Uterus (tissue), 2 donors: ENCODE measurements around the gene KCNH8.

ENCODE experiments used
- POLR2A ChIP-seq, 2 donors: fragments of 450-650 bp; IDR thresholded peaks; one replicate each; pipeline ENCODE4 v1.6.1; 2016; ENCODE audit warnings: antibody characterized with exemption in 2 of 2, mild to moderate bottlenecking in 1 of 2, moderate library complexity in 1 of 2
- TF ChIP-seq, protein P1 (sequence below), 4 experiments: fragments of 200-600 bp in 2 of 4; fragments of 450-650 bp in 2 of 4; sonication (generic) in 2 of 4; IDR thresholded peaks; one replicate each; pipeline ENCODE4 v1.5.1; 2016 to 2019; ENCODE audit warnings: antibody characterized with exemption in 4 of 4, mild to moderate bottlenecking in 2 of 4, moderate library complexity in 1 of 4

GRCh38 chr3:19543212-19543841 is 395.0 kb downstream of the KCNH8 start:
- TF ChIP-seq POLR2A (IDR thresholded peaks at IDR 0.05), result no peak
- TF ChIP-seq, protein P1, sequence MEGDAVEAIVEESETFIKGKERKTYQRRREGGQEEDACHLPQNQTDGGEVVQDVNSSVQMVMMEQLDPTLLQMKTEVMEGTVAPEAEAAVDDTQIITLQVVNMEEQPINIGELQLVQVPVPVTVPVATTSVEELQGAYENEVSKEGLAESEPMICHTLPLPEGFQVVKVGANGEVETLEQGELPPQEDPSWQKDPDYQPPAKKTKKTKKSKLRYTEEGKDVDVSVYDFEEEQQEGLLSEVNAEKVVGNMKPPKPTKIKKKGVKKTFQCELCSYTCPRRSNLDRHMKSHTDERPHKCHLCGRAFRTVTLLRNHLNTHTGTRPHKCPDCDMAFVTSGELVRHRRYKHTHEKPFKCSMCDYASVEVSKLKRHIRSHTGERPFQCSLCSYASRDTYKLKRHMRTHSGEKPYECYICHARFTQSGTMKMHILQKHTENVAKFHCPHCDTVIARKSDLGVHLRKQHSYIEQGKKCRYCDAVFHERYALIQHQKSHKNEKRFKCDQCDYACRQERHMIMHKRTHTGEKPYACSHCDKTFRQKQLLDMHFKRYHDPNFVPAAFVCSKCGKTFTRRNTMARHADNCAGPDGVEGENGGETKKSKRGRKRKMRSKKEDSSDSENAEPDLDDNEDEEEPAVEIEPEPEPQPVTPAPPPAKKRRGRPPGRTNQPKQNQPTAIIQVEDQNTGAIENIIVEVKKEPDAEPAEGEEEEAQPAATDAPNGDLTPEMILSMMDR (IDR thresholded peaks at IDR 0.05), result no peak
